PC-9 (cell line): ENCODE data around the gene CCDC78.

Source experiments
- EZH2 ChIP-seq: fragments of 200-600 bp; sonication (generic); IDR thresholded peaks from 2 replicates; pipeline ENCODE4 v1.8.0; 2017; ENCODE audit warnings: antibody characterized with exemption, low read depth
- TF ChIP-seq, protein P1 (sequence below): fragments of 200-600 bp; sonication (generic); conservative IDR thresholded peaks from 2 replicates; pipeline ENCODE4 v1.6.1; 2017; ENCODE audit warnings: mixed run types, antibody characterized with exemption, mild to moderate bottlenecking, moderate library complexity

- TF ChIP-seq, protein P1, sequence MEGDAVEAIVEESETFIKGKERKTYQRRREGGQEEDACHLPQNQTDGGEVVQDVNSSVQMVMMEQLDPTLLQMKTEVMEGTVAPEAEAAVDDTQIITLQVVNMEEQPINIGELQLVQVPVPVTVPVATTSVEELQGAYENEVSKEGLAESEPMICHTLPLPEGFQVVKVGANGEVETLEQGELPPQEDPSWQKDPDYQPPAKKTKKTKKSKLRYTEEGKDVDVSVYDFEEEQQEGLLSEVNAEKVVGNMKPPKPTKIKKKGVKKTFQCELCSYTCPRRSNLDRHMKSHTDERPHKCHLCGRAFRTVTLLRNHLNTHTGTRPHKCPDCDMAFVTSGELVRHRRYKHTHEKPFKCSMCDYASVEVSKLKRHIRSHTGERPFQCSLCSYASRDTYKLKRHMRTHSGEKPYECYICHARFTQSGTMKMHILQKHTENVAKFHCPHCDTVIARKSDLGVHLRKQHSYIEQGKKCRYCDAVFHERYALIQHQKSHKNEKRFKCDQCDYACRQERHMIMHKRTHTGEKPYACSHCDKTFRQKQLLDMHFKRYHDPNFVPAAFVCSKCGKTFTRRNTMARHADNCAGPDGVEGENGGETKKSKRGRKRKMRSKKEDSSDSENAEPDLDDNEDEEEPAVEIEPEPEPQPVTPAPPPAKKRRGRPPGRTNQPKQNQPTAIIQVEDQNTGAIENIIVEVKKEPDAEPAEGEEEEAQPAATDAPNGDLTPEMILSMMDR, result no peak
- no peak for TF ChIP-seq EZH2
These were observed 8.6 kb downstream of the CCDC78 start for GRCh38 chr16:717450-718245.
